Endothelial cell of umbilical vein (primary cell): ENCODE data around the gene THSD4.

Experiments used
- CTCF ChIP-seq, 2 donors: IDR thresholded peaks; 1 replicate in 1 of 2; 2 replicates in 1 of 2; pipeline ENCODE4 v1.5.1; 2011; ENCODE audit warnings: low read length in 2 of 2, mild to moderate bottlenecking in 2 of 2, moderate library complexity in 2 of 2, control low read depth in 1 of 2, inconsistent platforms in 1 of 2, low read depth in 1 of 2; ENCODE audit not compliant: insufficient read depth in 1 of 2; ENCODE audit errors: extremely low read depth in 1 of 2
- EZH2 ChIP-seq: IDR thresholded peaks from 2 replicates; pipeline ENCODE4 v1.6.1; 2012; ENCODE audit warnings: borderline replicate concordance, low read depth, mild to moderate bottlenecking, moderate library complexity, low read length, inconsistent platforms; ENCODE audit not compliant: severe bottlenecking
- POLR2A ChIP-seq: IDR thresholded peaks from 2 replicates; pipeline ENCODE4 v1.6.1; 2012; ENCODE audit warnings: low read depth, mild to moderate bottlenecking, control low read depth, low read length
- POLR2AphosphoS5 ChIP-seq: IDR thresholded peaks from 2 replicates; pipeline ENCODE4 v1.6.1; 2012; ENCODE audit warnings: low read depth, mild to moderate bottlenecking, control low read depth, low read length, moderate library complexity; ENCODE audit not compliant: insufficient read depth

GRCh38 chr15:71084264-71084663 lies 31.0 kb upstream of the THSD4 start:
- TF ChIP-seq CTCF (IDR thresholded peaks at IDR 0.05; ENCODE audit: extremely low read depth in 1 of 2, insufficient read depth in 1 of 2, low read depth in 1 of 2, low read length in 2 of 2), result no peak
- TF ChIP-seq EZH2, result no peak
- no peak for TF ChIP-seq POLR2A
- no peak for TF ChIP-seq POLR2AphosphoS5
